GM12865 (cell line): ENCODE data around the gene ATP8A2.

Experiments used
- DNase-seq: peaks from one replicate; pipeline ENCODE4 v3.0.0; 2010; ENCODE audit warnings: low read depth
- H3K4me3 ChIP-seq: 2 replicates; pipeline ENCODE4 v1.5.1; 2011; ENCODE audit warnings: mild to moderate bottlenecking, low read depth, low read length, control low read depth
- CTCF ChIP-seq: IDR thresholded peaks from 2 replicates; pipeline ENCODE4 v1.5.1; 2011; ENCODE audit warnings: low read length, control low read depth, low read depth, inconsistent platforms; ENCODE audit not compliant: insufficient read depth; ENCODE audit errors: missing control alignments

The ATP8A2 gene

GRCh38 chr13:26052337-26052736 is 680.6 kb downstream of the ATP8A2 start:
- H3K4me3 ChIP-seq: no peak overlapping the region
- DNase-seq: no peak
- TF ChIP-seq CTCF: no peak

- no peak for DNase-seq
- H3K4me3 ChIP-seq: no peak overlapping the region
- no peak for TF ChIP-seq CTCF
Measured at GRCh38 chr13:26053418-26053980, 681.7 kb downstream of the ATP8A2 start.

GRCh38 chr13:26054896-26055295 is 683.1 kb downstream of the ATP8A2 start:
- no peak overlapping the region for H3K4me3 ChIP-seq
- TF ChIP-seq CTCF: no peak
- no peak for DNase-seq

GRCh38 chr13:26058704-26059103 is 686.9 kb downstream of the ATP8A2 start:
- TF ChIP-seq CTCF: no peak
- no peak for DNase-seq
- H3K4me3 ChIP-seq: no peak overlapping the region

GRCh38 chr13:26060357-26060756 is 688.6 kb downstream of the ATP8A2 start:
- no peak for TF ChIP-seq CTCF
- H3K4me3 ChIP-seq: no peak overlapping the region
- DNase-seq: no peak

- TF ChIP-seq CTCF: no peak
- DNase-seq: no peak
- H3K4me3 ChIP-seq: no peak overlapping the region
Measured at GRCh38 chr13:26061256-26061655, 689.5 kb downstream of the ATP8A2 start.

GRCh38 chr13:26061947-26062346 is 690.2 kb downstream of the ATP8A2 start:
- TF ChIP-seq CTCF: no peak
- no peak for DNase-seq

More at GRCh38 chr13:26061947-26062346, 690.2 kb downstream of the ATP8A2 start:
- no peak overlapping the region for H3K4me3 ChIP-seq
